ENCODE data around the gene FBXO24. TPM values are rescaled to one million over a fixed set of nuclear protein-coding genes. Genes with fewer than 3 reads are reported as not detected.

FBXO24 gene
- polyA plus RNA-seq, 4 donors, result 1.0 to 2.2 (median 1.5) TPM

DNA sequence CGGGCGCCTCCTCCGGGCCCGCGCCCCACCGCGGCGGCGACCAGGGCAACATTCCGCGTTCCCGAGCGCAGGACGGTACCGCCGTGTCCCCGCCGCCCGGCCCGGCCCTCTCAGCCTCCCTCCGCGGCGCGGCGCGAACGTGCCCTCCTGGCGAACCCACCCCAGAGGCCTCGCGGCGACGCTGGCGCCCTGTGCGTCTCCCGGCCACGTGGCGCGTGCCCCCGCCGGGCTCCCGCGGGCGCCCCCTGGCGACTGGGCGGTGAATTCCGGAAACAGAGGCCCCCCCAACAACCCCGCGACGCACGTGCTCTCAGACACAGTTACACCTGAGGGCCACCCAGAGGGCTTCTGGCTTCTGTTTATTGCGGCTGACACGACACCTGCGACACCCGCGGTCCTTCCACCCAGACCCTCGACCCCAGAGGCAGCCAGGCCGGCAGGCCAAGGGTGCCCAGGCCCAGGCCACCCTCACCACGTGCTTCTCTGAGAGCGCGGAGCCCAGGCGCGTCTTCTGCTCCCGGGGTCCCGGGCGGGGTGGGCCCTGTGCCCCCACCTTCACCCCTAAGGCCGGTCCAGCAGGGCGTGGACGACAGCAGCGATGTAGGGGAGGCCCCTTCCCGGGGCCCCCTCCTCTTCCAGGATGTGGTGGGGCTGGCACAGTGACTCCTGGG lies 12.3 kb upstream of the FBXO24 start, which contains the start of gene SAP25:
Gene SAP25, minus strand, starts transcription at position 210 of the 671 bp plus-strand sequence. Its CDS starts 158 bp downstream, at position 52.
- no peak for DNase-seq (ENCODE audit: low read depth in 4 of 4, low spot score in 3 of 4)

DNA sequence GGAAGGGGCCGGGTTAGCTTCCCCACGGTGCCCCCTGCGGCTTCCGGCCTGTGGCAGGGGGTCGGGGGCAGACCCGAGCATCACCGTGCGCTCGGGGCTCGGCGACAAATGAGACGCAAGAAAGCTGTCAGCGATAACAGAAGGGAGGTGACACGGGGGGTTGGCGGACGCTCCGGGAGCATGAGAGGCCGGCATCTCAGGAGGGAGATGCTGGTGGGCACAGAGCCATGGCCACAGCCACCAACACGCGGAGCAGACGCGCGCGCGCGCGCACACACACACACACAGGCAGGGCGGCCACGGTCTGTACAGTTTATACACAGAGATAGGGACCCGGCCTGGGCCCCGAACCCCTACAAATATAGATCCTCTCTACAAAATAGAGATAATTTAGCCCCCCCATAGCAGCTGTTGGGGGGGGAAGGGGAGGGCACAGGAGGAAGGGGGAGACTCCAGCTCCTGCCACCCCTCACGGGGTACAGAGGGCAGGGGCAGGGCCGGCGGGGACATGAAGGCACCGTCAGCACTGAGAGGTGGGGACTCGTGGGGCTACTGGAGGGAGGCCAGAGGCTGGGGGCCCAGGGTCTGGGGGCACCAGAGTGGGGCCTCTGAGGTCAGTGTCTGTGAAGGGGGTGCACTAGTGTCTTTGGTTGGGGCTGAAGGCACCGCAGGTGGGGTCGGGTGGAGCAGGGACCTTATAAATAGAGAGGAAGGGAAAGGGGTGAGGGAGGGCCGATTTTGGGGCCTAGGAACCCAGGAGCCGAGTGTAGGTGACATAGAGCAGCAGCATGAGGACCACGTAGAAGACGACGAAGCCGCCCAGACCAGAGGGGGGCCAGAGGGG lies 11.5 kb upstream of the FBXO24 start:
- no peak for DNase-seq (ENCODE audit: low read depth in 4 of 4, low spot score in 3 of 4)

DNA sequence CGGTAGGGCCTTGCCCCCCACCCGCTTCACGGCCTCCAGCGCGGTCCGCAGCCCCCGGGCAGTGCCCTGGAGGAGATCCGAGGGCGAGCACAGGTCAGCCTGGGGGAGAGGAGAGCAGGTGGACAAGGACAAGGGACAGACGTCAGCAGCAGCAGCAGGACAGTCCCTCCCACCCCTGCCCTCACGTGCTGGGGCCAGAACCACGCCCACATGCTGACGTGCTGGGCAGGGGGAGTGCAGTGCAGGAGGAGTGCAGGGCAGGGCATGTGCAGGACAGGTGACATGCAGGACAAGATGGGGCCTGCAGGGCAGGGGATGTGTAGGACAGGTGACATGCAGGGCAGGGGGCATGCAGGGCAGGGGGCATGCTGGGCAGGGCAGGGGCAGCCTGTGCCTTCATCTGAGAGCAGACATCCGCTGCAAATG lies 10.9 kb upstream of the FBXO24 start:
- DNase-seq (ENCODE audit: low read depth in 4 of 4, low spot score in 3 of 4), result no peak

DNA sequence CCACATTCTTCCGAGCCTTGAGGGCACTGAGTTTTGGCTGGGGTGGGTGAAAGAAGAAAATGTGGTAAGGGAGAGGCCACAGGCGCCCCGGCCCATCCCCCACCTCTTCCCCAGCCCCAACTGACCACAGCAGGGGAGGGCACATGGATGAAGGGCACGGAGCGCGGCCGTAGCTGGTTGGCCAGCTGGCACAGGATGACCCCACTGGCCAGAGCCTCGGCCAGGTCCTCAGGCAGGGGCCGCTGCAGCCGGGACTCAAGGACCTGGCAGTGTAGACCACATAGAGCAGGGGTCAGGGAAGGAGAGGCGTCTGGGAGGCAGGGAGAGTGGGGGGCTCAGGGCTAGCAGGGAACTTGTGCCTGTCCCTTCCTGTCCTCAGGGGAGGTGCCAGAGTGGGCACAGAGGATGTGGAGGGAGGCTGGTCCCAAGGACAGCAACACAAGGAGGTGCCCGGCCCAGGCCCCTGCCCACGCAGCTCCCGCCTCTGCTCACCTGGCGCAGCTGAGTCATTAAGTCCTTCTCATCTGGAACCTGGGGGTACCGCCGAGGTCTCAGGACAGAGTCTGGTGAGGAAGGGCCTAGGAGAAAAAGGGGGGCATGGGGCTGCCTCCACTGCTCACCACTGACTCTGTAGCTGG lies 10.3 kb upstream of the FBXO24 start:
- no peak for DNase-seq (ENCODE audit: low read depth in 4 of 4, low spot score in 3 of 4)

DNA sequence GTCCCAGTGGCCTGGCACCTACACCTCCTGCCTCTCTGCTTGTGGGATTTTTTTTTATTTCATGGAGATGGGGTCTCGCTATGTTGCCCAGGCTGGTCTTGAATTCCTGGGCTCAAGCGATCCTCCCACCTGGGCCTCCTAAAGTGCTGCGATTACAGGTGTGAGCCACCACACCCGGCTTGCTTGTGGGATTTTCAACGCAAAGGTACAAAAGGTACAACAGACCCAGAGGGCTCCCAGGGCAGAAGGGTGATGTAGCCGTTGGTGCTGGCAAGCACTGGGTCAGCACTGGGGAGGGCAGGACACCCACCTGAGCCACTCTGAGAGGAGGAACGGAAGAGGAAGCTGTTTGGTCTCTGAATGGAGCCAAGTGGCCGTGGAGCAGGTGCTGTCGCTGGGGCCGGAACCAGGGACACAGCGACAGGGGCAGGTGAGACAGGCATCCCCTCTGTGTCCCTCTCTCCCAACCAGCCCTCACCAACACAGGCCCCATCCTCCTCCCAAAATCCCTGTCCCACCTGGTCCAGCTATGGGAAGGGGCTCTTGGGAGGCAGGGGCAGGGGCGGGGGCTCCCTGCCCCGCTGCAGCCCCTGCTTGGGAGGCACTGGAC lies 9.6 kb upstream of the FBXO24 start:
- DNase-seq (ENCODE audit: low read depth in 4 of 4, low spot score in 3 of 4), result no peak

DNA sequence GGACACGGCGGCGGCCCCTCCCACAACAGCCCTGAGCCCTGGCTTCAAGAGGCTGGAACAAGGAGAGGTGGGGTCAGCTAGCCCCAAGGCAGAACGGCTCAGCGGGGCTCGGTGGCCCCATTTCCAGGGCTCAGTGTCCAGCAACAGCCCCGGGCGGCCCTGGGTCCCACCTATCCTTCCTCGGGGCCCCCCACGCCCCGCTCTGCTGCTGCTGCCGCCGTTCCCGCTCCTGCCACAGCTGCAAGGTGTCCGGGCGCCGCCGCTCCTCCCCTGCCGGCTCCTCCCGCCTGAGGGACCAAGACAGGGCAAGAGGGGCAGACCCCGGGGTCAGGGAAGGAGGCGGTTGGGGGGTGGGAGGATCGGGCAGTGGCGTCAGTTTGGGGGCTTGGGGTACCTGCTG lies 9.0 kb upstream of the FBXO24 start:
- no peak for DNase-seq (ENCODE audit: low read depth in 4 of 4, low spot score in 3 of 4)

DNA sequence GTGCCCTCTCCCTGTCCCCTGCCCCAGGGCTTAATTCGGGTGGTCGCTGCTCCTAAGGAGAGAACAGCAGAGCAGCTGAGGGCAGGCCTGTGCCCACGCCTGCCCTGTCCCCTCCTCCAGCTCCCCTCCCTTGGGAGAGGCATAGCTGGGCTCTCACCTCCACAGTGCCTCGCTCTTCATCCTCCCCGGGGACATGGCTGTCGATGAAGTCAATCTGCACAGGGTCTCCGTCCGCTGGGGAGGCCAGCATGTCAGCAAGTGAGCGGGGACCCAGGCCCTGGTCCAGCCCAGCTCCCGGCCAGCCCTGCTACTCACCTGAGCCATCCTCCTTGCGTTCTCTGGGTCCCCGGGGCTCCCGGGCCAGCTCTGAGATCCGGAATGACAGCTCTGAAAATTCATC lies 8.6 kb upstream of the FBXO24 start:
- DNase-seq (ENCODE audit: low read depth in 4 of 4, low spot score in 3 of 4), result no peak

DNA sequence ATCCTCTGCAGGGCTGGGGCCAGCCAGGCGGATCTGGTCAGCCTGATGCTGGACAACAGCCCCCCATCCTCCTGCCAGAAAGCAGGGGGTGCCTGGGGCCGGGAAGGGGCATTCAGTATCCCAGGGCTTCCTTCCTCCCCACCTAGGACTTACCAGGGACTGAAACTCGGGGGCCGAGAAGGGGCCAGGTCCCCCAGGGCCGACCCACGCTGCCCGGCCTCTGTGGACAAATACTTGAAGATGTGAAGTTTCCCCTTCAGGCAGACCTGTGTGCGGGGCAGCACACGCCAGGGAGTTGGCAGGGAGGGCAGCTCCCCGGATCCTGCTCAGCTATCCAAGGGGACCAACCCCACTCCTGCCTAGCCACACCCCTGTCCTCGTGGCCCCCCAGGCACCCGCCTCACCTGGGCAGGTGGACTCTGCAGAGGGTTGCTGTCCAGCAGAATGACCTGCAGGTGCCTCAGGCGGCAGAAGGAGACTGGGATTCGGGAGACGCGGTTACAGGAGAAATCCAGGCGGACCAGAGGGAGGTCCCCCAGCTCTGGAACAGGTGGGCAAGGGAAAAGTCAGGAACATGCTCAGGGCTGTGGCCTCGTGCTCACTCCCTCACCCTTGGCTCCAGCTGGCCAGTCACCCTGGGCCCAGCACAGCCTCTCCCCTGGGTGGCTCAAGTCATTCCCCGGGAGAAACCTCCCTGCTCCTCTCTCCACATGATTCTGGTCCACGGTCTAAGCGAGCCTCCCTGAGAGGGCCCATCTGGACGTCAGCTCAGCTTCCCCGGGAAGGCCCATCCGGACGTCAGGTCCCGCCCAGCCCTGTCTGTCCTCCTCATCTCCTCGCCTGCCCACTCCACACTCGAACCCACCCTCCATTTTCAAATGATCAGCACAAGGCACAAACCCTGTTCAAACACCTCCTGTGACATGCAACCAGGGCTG lies 7.6 kb upstream of the FBXO24 start:
- DNase-seq (ENCODE audit: low read depth in 4 of 4, low spot score in 3 of 4), result no peak

DNA sequence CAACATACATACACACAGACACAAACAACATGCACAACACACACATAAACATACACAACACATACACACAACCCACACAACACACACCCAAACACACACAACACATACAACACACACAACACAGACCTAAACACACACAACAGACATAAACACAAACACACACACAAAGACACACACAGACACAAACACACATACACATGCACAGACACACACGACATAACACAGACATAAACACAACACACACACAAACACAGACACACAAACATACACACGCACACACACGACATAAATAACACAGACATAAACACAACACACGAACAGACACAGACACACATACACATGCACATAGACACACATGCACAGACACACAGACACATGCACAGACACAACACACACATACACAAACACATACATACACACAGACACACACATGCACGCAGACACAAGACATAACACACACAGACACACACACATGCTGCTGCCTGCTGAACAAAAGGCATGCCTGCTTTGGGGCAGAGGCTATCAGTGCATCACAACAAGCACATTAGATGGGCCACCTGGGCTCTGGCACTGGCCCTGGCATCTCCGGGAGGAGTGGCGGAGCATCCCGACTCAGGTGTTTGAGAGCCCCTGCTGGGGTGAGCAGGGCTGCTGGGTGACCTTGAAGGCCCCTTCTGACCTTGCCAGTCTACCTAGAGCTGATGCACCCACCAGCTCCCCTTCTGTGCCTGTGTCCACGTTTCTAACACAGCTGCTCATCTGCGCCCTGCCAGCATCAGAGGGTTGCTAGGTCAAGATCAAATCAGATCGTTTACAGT lies 5.5 kb upstream of the FBXO24 start:
- no peak for DNase-seq (ENCODE audit: low read depth in 4 of 4, low spot score in 3 of 4)

DNA sequence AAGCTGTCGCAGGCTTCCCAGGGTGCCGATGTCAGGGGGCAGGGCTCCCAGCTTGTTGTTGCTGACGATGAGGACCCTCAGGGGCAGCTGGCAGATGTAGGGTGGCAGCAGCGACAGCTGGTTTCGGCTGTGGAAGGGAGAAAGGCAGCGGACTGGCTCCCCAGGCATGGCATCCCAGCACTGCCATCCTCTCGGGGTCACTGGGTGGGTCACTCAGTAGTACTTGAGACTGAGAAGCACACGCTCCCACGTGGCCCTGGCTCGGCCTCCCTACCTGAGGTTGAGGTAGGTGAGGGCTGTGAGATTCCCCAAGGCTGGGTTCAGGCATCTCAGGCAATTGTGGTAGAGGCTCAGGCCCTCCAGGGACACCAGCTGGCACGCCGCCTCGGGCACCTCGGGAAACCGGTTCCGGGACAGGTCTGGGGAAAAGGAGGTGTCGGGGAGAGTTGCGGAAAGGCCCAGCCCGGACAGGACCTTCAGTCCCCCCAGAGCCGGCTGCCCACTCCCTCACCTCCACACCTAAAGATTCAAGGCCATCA lies 4.0 kb upstream of the FBXO24 start:
- DNase-seq (ENCODE audit: low read depth in 4 of 4, low spot score in 3 of 4), result no peak

DNA sequence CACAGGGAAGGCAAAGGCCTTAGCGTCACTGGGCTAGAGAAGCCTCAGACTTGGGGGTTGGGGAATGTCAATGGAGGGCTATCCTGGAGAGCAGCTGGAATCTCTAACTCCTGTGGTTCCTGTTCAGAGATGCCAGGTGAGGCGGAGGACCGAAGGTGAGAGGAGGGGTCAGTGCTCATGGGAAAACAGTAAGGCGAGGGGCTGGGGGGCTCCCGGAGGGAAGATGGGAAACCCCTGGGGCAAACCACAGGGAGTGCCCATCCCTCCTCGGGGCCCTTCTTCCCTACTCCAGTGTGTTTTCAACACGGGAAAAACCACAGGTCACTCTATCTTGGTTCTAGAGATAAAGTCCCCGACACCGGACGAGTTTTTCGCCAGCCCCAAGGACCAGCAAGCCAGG lies 3.5 kb upstream of the FBXO24 start:
- no peak for DNase-seq (ENCODE audit: low read depth in 4 of 4, low spot score in 3 of 4)

DNA sequence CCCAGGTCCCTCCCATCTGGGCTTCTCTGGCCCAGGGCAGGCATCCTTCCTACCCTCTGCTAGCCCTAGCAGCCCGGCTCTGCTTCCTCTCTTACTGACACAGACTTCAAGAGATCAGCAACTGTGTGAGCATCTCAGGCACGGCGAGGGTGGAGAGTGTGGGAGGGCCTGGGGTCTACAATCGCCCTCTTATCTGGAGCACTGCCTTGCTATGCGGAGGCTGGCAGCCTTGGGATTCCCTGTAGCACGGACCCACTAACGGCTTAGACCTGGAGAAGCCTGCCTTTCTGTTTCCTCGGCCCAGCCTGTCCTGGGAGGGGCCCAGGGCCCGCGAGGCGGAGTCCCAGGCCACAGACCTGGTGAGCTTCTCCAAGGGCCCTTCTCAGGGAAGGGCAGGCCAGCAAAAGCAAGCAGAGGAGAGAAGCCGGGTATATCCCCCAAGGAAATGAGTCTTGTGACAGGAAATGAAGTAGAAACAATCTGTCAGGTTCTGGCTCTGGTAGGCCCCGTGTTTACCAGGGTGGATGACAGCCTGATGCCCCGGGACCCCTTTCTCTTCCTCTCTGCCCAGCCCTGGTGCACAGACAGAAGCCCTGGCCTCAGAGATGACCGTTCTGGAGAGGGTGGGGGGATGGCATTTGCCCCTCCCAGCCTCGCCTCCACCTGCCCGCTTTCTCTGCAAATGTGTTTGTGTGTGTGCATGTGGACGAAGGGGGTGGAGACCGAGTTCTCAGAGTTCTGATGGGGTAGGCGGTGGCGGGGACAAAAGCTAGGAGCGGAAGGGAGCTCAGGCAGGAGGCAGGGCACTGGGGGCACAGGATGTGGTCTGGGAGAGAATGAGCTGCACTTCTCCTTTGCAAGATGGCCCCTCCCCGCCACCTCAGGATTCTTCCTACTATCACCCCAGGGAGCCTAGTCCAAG lies 2.7 kb upstream of the FBXO24 start:
- no peak for DNase-seq (ENCODE audit: low read depth in 4 of 4, low spot score in 3 of 4)

DNA sequence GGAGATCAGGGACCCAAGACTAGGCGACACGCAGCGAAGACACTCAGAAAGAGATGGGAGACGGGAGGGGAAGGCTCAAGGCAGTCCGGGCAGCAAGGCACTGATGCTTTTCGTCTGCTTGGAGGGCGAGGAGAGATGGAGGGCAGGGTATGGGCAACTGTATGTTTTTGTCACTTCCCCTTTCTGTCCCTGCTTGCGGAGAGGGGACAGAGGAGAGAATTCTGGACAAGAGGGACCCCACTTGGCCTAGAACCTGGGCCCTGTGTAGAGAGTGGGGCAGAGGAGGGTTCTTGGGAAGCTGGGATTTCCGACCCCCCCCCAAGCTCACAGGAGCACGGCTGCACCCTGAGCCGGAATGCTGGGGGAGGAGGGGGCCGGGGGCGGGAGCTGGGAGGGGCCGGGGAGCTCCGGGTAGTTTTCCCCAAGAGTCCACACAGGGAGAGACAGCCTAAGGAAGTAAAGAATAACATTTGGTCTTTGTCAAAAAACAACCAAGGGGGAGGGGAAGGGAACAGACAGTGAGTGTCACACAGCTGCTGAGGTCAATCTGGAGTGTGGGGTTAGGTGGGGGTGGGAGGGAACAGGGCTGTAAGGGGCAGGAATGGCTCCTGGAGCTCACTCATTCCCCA lies 2.0 kb upstream of the FBXO24 start:
- no peak for DNase-seq (ENCODE audit: low read depth in 4 of 4, low spot score in 3 of 4)

DNA sequence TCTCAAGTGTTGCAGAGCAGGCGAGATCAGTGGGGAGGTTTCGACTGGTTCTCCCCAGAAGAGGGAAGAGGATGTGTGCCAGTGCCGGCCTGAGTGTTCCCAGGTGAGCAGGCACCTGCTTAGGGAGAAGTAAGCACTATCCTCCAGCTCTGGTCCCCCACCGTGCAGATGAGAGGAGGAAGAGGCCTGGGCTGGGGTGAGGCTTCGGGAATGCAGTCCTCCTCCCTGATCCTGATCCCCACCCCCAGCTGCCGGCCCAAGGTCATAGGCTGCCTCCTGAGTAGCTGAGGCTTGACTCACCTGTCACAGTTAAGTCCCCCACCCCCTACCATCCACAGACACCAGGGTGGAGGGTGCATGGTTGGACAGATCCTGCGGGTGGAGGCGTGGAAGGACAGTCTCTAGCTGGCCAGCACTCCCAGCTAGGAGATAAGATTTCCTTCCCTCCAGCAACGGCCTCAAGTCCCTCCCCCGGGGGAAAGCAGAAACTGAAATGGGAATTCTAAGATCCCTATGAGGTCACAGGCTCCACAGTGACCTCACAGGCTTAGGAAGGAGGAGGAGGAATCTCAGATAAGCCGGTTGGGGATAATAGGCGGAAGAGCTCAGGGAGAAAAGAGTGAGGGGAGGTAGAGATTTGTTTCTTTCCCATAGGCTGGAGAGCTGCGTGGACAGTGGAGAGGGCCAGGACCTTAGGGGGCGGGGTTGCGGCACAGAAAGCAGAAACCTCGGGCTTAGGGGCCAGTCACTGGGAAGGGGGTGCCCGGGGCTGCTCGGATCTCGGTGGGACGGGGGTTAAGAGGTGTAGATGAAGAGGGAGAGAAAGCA lies 1.2 kb upstream of the FBXO24 start:
- DNase-seq (ENCODE audit: low read depth in 4 of 4, low spot score in 3 of 4), result no peak

DNA sequence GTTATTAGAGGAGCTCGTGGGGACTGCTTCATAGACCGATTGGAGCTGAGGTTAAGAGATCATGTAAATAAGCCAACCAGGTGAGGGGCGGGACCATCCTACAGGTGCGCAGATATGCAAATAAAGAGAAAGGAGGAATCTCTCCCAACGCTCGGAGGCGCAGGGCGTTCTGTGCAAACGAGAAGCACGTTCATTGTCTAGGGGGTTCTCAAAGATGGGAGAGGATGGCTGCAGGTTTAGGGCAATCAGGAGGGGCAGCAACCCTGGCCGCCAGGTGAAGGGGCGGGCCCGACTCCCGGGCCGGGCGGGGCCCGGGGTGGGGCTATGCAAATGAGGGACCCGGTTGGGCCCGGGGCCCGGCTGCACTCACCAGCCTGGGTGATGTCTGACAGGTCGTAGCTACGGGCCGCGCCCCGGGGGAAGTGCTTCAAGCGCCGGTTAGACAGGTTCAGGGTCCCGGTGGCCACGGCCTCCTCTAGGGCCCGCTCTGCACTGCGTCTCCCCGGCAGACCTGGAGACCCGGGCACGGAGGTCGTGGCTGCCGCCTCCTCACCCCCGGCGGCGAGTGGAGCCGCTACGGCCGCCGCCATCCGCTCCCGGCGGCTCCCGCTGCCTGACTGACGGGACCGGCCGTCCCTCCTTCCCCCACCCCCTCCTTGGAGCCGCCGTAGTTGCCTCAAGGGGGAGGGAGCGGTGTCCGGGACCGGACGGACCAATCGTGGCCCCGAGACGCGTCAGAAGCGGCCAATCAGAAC lies 440 bp upstream of the FBXO24 start, which contains the start of gene LRCH4:
Gene LRCH4, minus strand, starts transcription at position 619 of the 755 bp plus-strand sequence. Its CDS starts 29 bp downstream, at position 590.
- no peak for DNase-seq (ENCODE audit: low read depth in 4 of 4, low spot score in 3 of 4)

DNA sequence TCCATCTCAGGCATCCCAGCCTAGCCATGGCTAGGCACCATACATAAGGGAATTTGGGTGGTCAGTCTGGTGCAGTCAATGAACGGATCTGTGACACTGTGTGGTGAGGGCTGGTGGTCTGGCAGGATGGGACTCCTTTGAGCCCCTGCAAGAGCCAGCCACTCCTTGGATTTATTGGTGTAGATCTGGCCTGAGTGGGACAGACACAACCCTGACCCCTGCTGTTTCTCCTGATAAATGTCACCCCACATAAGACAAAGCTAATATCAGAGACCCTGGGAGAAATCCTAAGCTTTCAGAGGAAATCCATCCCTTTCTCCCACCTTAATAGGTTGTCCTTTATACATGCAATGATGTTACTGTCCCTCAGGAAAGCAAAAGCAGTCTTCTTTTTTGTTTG lies 2.3 kb downstream of the FBXO24 start:
- no peak for DNase-seq (ENCODE audit: low read depth in 4 of 4, low spot score in 3 of 4)
